HEK293 (cell line): Measurements from ENCODE around the gene DDAH1.
A peak's percentile ranks its signal among the peaks of the same experiment; 100 is the strongest.

Source experiments
- CTCF ChIP-seq: fragments of 450-650 bp; formaldehyde crosslinking; IDR thresholded peaks from 2 replicates; pipeline ENCODE4 v1.5.1; 2016; ENCODE audit warnings: missing biosample characterization, missing genetic modification characterization
- REST ChIP-seq: fragments of 450-650 bp; formaldehyde crosslinking; IDR thresholded peaks from 2 replicates; pipeline ENCODE4 v1.5.1; 2016; ENCODE audit warnings: missing biosample characterization, missing genetic modification characterization
- ZBTB7A ChIP-seq: fragments of 450-650 bp; formaldehyde crosslinking; IDR thresholded peaks from 2 replicates; pipeline ENCODE4 v1.5.1; 2016; ENCODE audit warnings: low read depth, missing biosample characterization, missing genetic modification characterization
- ZBTB8A ChIP-seq: fragments of 450-650 bp; formaldehyde crosslinking; IDR thresholded peaks from 2 replicates; pipeline ENCODE4 v1.5.1; 2016; ENCODE audit warnings: missing biosample characterization, missing genetic modification characterization
- ZIC2 ChIP-seq: fragments of 450-650 bp; formaldehyde crosslinking; IDR thresholded peaks from 2 replicates; pipeline ENCODE4 v1.5.1; 2016; ENCODE audit warnings: missing biosample characterization, missing genetic modification characterization
- ZNF169 ChIP-seq: fragments of 450-650 bp; formaldehyde crosslinking; IDR thresholded peaks from 2 replicates; pipeline ENCODE4 v1.5.1; 2016; ENCODE audit warnings: missing biosample characterization, missing genetic modification characterization
- ZNF202 ChIP-seq: fragments of 450-650 bp; formaldehyde crosslinking; IDR thresholded peaks from 2 replicates; pipeline ENCODE4 v1.5.1; 2016; ENCODE audit warnings: missing biosample characterization, missing genetic modification characterization, borderline replicate concordance
- ZNF274 ChIP-seq, 2 experiments: fragments of 200-500 bp in 1 of 2; fragments of 450-650 bp in 1 of 2; sonication (Bioruptor generic) in 1 of 2; formaldehyde crosslinking in 1 of 2; IDR thresholded peaks; 2 replicates each; pipeline versions ENCODE4 v1.5.1 to v1.6.1; 2014 to 2016; ENCODE audit warnings: borderline replicate concordance in 1 of 2, inconsistent platforms in 1 of 2, low read length in 1 of 2, missing biosample characterization in 1 of 2, missing genetic modification characterization in 1 of 2
- ZNF518A ChIP-seq: fragments of 450-650 bp; formaldehyde crosslinking; conservative IDR thresholded peaks from 2 replicates; pipeline ENCODE4 v1.5.1; 2016; ENCODE audit warnings: low read depth, missing biosample characterization, missing genetic modification characterization
- ZNF548 ChIP-seq: fragments of 450-650 bp; formaldehyde crosslinking; IDR thresholded peaks from 2 replicates; pipeline ENCODE4 v1.5.1; 2016; ENCODE audit warnings: missing biosample characterization, missing genetic modification characterization
- ZNF777 ChIP-seq: fragments of 450-650 bp; formaldehyde crosslinking; IDR thresholded peaks from 2 replicates; pipeline ENCODE4 v1.5.1; 2017; ENCODE audit warnings: missing biosample characterization, missing genetic modification characterization, borderline replicate concordance
- ZNF830 ChIP-seq: fragments of 450-650 bp; IDR thresholded peaks from 2 replicates; pipeline ENCODE4 v1.5.0; 2018; ENCODE audit warnings: missing biosample characterization, missing genetic modification characterization, low read depth, mild to moderate bottlenecking, moderate library complexity
- ZSCAN18 ChIP-seq: fragments of 450-650 bp; formaldehyde crosslinking; IDR thresholded peaks from 2 replicates; pipeline ENCODE4 v1.5.1; 2016; ENCODE audit warnings: missing biosample characterization, missing genetic modification characterization

- no peak for TF ChIP-seq CTCF (tag by site-specific recombination)
- no peak for TF ChIP-seq ZNF548 (tag by site-specific recombination)
- TF ChIP-seq ZNF518A (tag by site-specific recombination) = no peak
- no peak for TF ChIP-seq ZNF830 (tag by site-specific recombination)
- no peak for TF ChIP-seq ZNF274 (IDR thresholded peaks at IDR 0.05; ENCODE audit: low read length)
- TF ChIP-seq ZNF274 (tag by site-specific recombination; IDR thresholded peaks at IDR 0.05; ENCODE audit: borderline replicate concordance) = no peak
- no peak for TF ChIP-seq ZNF777 (tag by site-specific recombination)
- no peak for TF ChIP-seq ZSCAN18 (tag by site-specific recombination)
- TF ChIP-seq ZNF169 (tag by site-specific recombination) = no peak
- TF ChIP-seq ZIC2 (tag by site-specific recombination) = no peak
- TF ChIP-seq ZBTB7A (tag by site-specific recombination) = no peak
- no peak for TF ChIP-seq REST (tag by site-specific recombination)
- TF ChIP-seq ZBTB8A (tag by site-specific recombination) = peak; percentile 81
- no peak for TF ChIP-seq ZNF202 (tag by site-specific recombination)
Measured at GRCh38 chr1:85460555-85461088, 4.3 kb downstream of the DDAH1 start.
